Keratinocyte (primary cell): ENCODE measurements around the gene THRB. TPM values are rescaled to one million over a fixed set of nuclear protein-coding genes. Genes with fewer than 3 reads are reported as not detected.

Experiments used
- DNase-seq: peaks from one replicate; pipeline ENCODE4 v3.0.0-alpha.2; 2011; ENCODE audit warnings: low read depth, missing footprints, low spot score
- FAIRE-seq: peaks from 2 replicates; lab custom pipeline; 2011; peaks lifted over from hg19 to GRCh38; lab: Jason Lieb, UNC
- H2AFZ ChIP-seq: 2 replicates; pipeline ENCODE4 v1.6.0; 2012; ENCODE audit warnings: low read length, control low read depth, inconsistent platforms; ENCODE audit not compliant: control insufficient read depth
- H3K27ac ChIP-seq: 2 replicates; pipeline ENCODE4 v1.5.1; 2011; ENCODE audit warnings: low read length; ENCODE audit not compliant: control insufficient read depth, insufficient read depth
- H3K27me3 ChIP-seq: 3 replicates; pipeline ENCODE4 v1.6.0; 2011; ENCODE audit warnings: low read length; ENCODE audit not compliant: control insufficient read depth, insufficient read depth; ENCODE audit errors: extremely low read depth
- H3K36me3 ChIP-seq, 2 experiments: 2 replicates in 1 of 2; 3 replicates in 1 of 2; pipeline ENCODE4 v1.5.1; 2011; ENCODE audit warnings: low read length in 2 of 2, mild to moderate bottlenecking in 1 of 2; ENCODE audit not compliant: control insufficient read depth in 2 of 2, insufficient read depth in 2 of 2; ENCODE audit errors: extremely low read depth in 1 of 2
- H3K4me1 ChIP-seq: 3 replicates; pipeline ENCODE4 v1.5.1; 2011; ENCODE audit warnings: low read length; ENCODE audit not compliant: control insufficient read depth, insufficient read depth; ENCODE audit errors: extremely low read depth
- H3K4me2 ChIP-seq: 3 replicates; pipeline ENCODE4 v1.6.0; 2011; ENCODE audit warnings: low read depth, low read length; ENCODE audit not compliant: control insufficient read depth, insufficient read depth; ENCODE audit errors: extremely low read depth
- H3K4me3 ChIP-seq, 3 experiments: fragments of 200-600 bp in 1 of 3; sonication (generic) in 1 of 3; 2 replicates in 2 of 3; 3 replicates in 1 of 3; pipeline ENCODE4 v1.5.1; 2011 to 2016; ENCODE audit warnings: low read length in 3 of 3, mild to moderate bottlenecking in 3 of 3, control low read depth in 2 of 3, inconsistent platforms in 1 of 3, low read depth in 1 of 3, mixed read lengths in 1 of 3, mixed run types in 1 of 3, moderate library complexity in 1 of 3; ENCODE audit not compliant: control insufficient read depth in 2 of 3, insufficient read depth in 2 of 3; ENCODE audit errors: extremely low read depth in 1 of 3
- H3K79me2 ChIP-seq: 2 replicates; pipeline ENCODE4 v1.6.0; 2012; ENCODE audit warnings: low read length; ENCODE audit not compliant: control insufficient read depth, insufficient read depth
- H3K9ac ChIP-seq: 3 replicates; pipeline ENCODE4 v1.6.0; 2011; ENCODE audit warnings: low read length; ENCODE audit not compliant: control insufficient read depth, insufficient read depth; ENCODE audit errors: extremely low read depth
- H3K9me1 ChIP-seq: 3 replicates; pipeline ENCODE4 v1.6.0; 2011; ENCODE audit warnings: low read length; ENCODE audit not compliant: control insufficient read depth, insufficient read depth; ENCODE audit errors: extremely low read depth
- H3K9me3 ChIP-seq: 2 replicates; pipeline ENCODE4 v1.5.1; 2012; ENCODE audit warnings: low read depth, low read length; ENCODE audit not compliant: control insufficient read depth
- H4K20me1 ChIP-seq: 3 replicates; pipeline ENCODE4 v1.6.0; 2011; ENCODE audit warnings: low read length; ENCODE audit not compliant: control insufficient read depth, insufficient read depth; ENCODE audit errors: extremely low read depth
- CTCF ChIP-seq, 3 experiments: IDR thresholded peaks in 1 of 3; conservative IDR thresholded peaks in 1 of 3; optimal IDR thresholded peaks in 1 of 3; 2 replicates in 2 of 3; 3 replicates in 1 of 3; pipeline versions ENCODE3 to v1.5.1; 2011; ENCODE audit warnings: low read length in 3 of 3, mild to moderate bottlenecking in 3 of 3, moderate library complexity in 2 of 3, control low read depth in 1 of 3, inconsistent platforms in 1 of 3; ENCODE audit not compliant: insufficient read depth in 2 of 3; ENCODE audit errors: extremely low read depth in 1 of 3
- EZH2 ChIP-seq: IDR thresholded peaks from one replicate; pipeline ENCODE4 v1.6.1; 2012; ENCODE audit warnings: inconsistent platforms, mild to moderate bottlenecking, low read length, moderate library complexity
- dilution Hi-C: fragments of 300-500 bp; cut with MboI; formaldehyde crosslinking; loops from one replicate; pipeline ENCODE4 v1.7.0; 2020; ENCODE audit warnings: low sequenced_read_pairs; ENCODE audit not compliant: extremely low pct_ligation_motif_present
- polyA plus RNA-seq, 5 experiments: library from polyadenylated mRNA; depleted of rRNA in 3 of 5; stranded (reverse) in 3 of 5; stranded (forward) in 1 of 5; unstranded in 1 of 5; fragments of >200 nt; gene quantifications; 1 replicate in 1 of 5; 2 replicates in 3 of 5; 3 replicates in 1 of 5; pipeline versions ENCODE4 v1.2.1 to v1.2.3, GENCODE V29; 2011 to 2012; ENCODE audit warnings: missing spikeins in 2 of 5, low read depth in 1 of 5, low replicate concordance in 1 of 5

THRB gene
- polyA plus RNA-seq, 1 donor (not counting 4 experiments of a cell fraction or from before 2014, with no cell fraction given) = 2.6 TPM

GRCh38 chr3:24215502-24215901 is 279.1 kb downstream of the THRB start:
- H3K27ac ChIP-seq = no peak overlapping the region
- FAIRE-seq (no peak), DNase-seq (no peak)
- H3K9me1 ChIP-seq = no peaks in the 10 kb centered on the region
- H3K36me3 ChIP-seq = no peaks in the 10 kb centered on the region
- no peak overlapping the region for H3K9ac ChIP-seq
- no peaks in the 10 kb centered on the region for H4K20me1 ChIP-seq
- H2AFZ ChIP-seq = no peak overlapping the region
- dilution Hi-C loops = no loop called here
- H3K4me3 ChIP-seq = no peak overlapping the region
- H3K4me1 ChIP-seq = peaks cover 14% of the 10 kb centered on the region
- H3K4me2 ChIP-seq = no peak overlapping the region
- no peaks in the 10 kb centered on the region for H3K79me2 ChIP-seq
- no peaks in the 10 kb centered on the region for H3K27me3 ChIP-seq
- TF ChIP-seq CTCF (optimal IDR thresholded peaks at IDR 0.05 in 1 of 3, IDR thresholded peaks at IDR 0.05 in 1 of 3, conservative IDR thresholded peaks at IDR 0.05 in 1 of 3; ENCODE audit: extremely low read depth in 1 of 3, insufficient read depth in 2 of 3, low read length in 3 of 3) (no peak), EZH2 (no peak)
- no peaks in the 10 kb centered on the region for H3K9me3 ChIP-seq

GRCh38 chr3:24211381-24211780 is 283.3 kb downstream of the THRB start:
- no peak overlapping the region for H3K4me2 ChIP-seq
- H3K27ac ChIP-seq = no peak overlapping the region
- H3K9me3 ChIP-seq = no peaks in the 10 kb centered on the region
- peaks cover 3% of the 10 kb centered on the region for H3K4me1 ChIP-seq
- no peaks in the 10 kb centered on the region for H3K9me1 ChIP-seq
- no peak overlapping the region for H3K4me3 ChIP-seq
- TF ChIP-seq CTCF (optimal IDR thresholded peaks at IDR 0.05 in 1 of 3, IDR thresholded peaks at IDR 0.05 in 1 of 3, conservative IDR thresholded peaks at IDR 0.05 in 1 of 3; ENCODE audit: extremely low read depth in 1 of 3, insufficient read depth in 2 of 3, low read length in 3 of 3) (no peak), EZH2 (no peak)
- H3K79me2 ChIP-seq = no peaks in the 10 kb centered on the region
- DNase-seq (no peak), FAIRE-seq (no peak)
- no peak overlapping the region for H3K9ac ChIP-seq
- no peaks in the 10 kb centered on the region for H3K36me3 ChIP-seq
- H3K27me3 ChIP-seq = no peaks in the 10 kb centered on the region
- dilution Hi-C loops = no loop called here
- H4K20me1 ChIP-seq = no peaks in the 10 kb centered on the region
- no peak overlapping the region for H2AFZ ChIP-seq
